Activated naive CD4-positive, alpha-beta T cell treated with anti-CD3 and anti-CD28 coated beads, Interleukin-2, amount 50 U/mL, for 24 hours (primary cell): ENCODE measurements around the gene MARK3.
"Not testable (repeated sequence)": the region's sequence is repeated elsewhere in the genome, so short reads cannot be mapped to it uniquely, and the experiment has no call there.

Source experiments
- H3K27ac Mint-ChIP-seq: one replicate; pipeline ENCODE4 v1.8.0; 2021; ENCODE audit warnings: mild to moderate bottlenecking, mixed read lengths
- H3K27me3 Mint-ChIP-seq: one replicate; pipeline ENCODE4 v1.8.0; 2021; ENCODE audit warnings: mixed read lengths
- H3K36me3 Mint-ChIP-seq: one replicate; pipeline ENCODE4 v1.8.0; 2021; ENCODE audit warnings: mixed read lengths
- H3K4me1 Mint-ChIP-seq: one replicate; pipeline ENCODE4 v1.8.0; 2021; ENCODE audit warnings: mixed read lengths
- H3K4me3 Mint-ChIP-seq: one replicate; pipeline ENCODE4 v1.8.0; 2021; ENCODE audit warnings: mild to moderate bottlenecking, mixed read lengths
- H3K9me3 Mint-ChIP-seq: one replicate; pipeline ENCODE4 v1.8.0; 2021; ENCODE audit warnings: mixed read lengths

The MARK3 gene

DNA sequence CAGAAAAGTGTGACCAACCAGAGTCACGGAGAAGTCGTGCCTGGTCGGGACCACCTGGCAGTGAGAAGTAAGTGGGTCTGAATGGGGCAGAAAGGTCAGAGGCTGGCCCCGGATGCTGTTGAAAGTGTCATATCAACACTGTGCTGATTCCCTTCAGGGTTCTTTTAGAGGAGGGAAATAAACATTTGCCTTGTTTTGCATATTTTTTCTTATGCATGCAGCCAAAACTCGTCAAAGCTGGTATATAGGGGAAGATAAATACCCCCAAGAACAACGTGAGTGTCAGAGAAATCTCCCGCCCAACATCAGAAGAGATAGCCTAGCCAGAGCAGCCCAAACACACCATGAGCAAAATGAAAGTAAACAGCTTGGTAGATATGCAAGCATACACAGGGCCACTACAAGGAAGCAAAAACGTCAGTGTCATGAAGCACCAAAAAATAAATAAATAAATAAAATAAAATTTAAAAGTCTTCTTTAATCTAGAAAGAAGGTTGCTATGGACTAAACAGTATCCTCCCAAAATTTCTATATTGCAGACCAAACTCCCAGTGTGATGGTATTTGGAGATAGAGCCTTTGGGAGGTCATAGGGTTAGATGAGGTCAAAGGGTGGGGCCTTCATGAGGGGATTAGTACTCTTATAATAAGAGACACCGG lies 29.1 kb upstream of the MARK3 start:
- Mint-ChIP-seq H3K36me3 (peaks cover 2% of the 10 kb centered on the region), H3K4me3 (no peak overlapping the region), H3K27ac (no peak overlapping the region), H3K4me1 (no peaks in the 10 kb centered on the region), H3K9me3 (no peaks in the 10 kb centered on the region), H3K27me3 (peaks cover 1% of the 10 kb centered on the region)

DNA sequence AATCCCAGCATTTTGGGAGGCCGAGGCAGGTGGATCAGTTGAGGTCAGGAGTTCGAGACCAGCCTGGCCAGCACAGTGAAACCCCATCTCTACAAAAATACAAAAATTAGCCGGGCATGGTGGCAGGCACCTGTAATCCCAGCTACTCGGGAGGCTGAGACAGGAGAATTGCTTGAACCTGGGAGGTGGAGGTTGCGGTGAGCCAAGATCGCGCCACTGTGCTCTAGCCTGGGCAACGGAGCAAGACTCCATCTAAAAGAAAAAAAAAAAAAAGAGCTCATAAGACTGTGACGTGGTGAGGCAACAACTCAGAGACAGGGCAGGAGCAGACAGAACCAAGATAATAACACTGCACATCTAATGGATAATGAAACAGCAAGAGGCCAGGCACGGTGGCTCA lies 27.7 kb upstream of the MARK3 start:
- H3K4me1 Mint-ChIP-seq, H3K27me3 Mint-ChIP-seq, H3K9me3 Mint-ChIP-seq, H3K27ac Mint-ChIP-seq, H3K4me3 Mint-ChIP-seq, H3K36me3 Mint-ChIP-seq: not testable (repeated sequence)

DNA sequence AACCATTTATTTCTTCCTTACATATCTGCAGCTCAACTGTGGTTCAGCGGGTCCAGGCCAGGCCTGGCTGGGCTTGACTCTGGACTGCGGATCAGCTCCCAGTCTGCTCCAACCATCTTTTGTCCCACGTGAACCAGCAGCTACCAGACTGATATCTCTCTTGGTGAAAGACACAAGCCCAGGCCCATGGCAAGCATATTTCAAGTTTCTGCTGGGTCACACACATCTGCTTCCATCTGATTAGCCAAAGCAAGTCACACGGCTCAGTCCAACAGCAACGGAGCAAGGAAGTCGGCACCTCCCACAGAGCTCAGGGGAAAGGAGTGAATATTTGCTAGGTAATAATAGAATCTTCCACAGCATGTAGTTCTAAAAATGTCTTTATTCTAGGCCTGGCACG lies 24.7 kb upstream of the MARK3 start:
- H3K4me3 Mint-ChIP-seq = no peak overlapping the region
- no peak overlapping the region for H3K27ac Mint-ChIP-seq
- H3K36me3 Mint-ChIP-seq = peaks cover 10% of the 10 kb centered on the region
- peaks cover 1% of the 10 kb centered on the region for H3K27me3 Mint-ChIP-seq
- H3K4me1 Mint-ChIP-seq = no peaks in the 10 kb centered on the region
- H3K9me3 Mint-ChIP-seq = peaks cover 11% of the 10 kb centered on the region

DNA sequence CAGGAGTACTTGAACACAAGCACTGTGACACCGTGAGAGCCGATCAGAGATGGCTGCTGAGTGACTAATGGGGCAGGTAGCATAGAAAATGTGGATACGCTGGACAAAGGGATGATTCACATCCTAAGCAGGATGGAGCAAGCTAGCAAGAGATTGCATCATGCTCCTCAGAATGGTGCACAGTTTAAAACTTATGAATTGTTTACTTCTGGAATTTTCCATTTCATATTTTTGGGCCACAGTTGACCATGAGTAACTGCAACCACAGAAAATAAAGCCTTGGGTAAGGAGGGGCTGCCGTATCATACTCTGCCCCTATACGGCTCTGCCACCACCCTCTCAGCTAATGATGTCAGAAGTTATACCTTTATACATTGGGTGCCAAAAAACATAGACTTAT lies 23.3 kb upstream of the MARK3 start:
- H3K27me3 Mint-ChIP-seq = peaks cover 1% of the 10 kb centered on the region
- H3K9me3 Mint-ChIP-seq = peaks cover 11% of the 10 kb centered on the region
- H3K27ac Mint-ChIP-seq = no peak overlapping the region
- H3K4me1 Mint-ChIP-seq = no peaks in the 10 kb centered on the region
- H3K36me3 Mint-ChIP-seq = peaks cover 10% of the 10 kb centered on the region
- no peak overlapping the region for H3K4me3 Mint-ChIP-seq

DNA sequence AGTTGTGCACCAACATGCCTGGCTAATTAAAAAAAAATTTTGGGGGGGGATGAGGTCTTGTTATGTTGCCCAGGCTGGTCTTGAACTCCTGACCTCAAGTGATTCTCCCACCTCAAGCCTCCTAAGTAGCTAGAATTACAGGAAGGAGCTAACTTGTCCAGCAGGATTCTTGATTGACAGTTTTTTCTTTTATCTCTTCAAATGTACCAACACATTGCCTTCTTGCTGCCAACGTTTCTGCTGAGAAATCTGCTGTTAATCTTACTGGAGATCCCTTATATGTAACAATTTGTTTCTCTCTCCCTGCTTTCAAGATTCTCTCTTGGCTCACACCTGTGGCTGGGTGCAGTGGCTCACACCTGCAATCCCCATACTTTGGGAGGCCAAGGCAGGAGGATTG lies 22.4 kb upstream of the MARK3 start:
- peaks cover 10% of the 10 kb centered on the region for H3K36me3 Mint-ChIP-seq
- no peak overlapping the region for H3K4me3 Mint-ChIP-seq
- H3K9me3 Mint-ChIP-seq = peaks cover 11% of the 10 kb centered on the region
- H3K27ac Mint-ChIP-seq = no peak overlapping the region
- H3K27me3 Mint-ChIP-seq = no peaks in the 10 kb centered on the region
- no peaks in the 10 kb centered on the region for H3K4me1 Mint-ChIP-seq

DNA sequence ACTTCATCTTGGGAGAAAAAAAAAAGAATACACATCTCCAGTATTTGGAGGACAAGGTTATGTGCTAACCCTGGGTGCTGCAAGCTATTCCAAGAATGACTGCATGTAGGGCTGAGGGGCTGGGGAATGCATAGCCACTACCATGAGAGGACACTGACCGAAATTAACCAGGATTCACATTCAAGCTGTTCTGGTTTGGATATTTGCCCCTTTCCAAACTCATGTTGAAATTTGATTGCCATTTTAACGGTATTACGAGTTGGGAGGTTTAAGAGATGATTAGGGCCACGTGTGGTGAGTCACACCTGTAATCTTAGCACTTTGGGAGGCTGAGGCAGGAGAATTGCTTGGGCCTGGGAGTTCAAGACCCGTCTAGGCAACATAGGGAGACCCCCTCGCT lies 18.5 kb upstream of the MARK3 start:
- Mint-ChIP-seq H3K27ac (no peak overlapping the region), H3K4me1 (no peaks in the 10 kb centered on the region), H3K4me3 (no peak overlapping the region), H3K36me3 (peaks cover 8% of the 10 kb centered on the region), H3K27me3 (no peaks in the 10 kb centered on the region), H3K9me3 (peaks cover 11% of the 10 kb centered on the region)

DNA sequence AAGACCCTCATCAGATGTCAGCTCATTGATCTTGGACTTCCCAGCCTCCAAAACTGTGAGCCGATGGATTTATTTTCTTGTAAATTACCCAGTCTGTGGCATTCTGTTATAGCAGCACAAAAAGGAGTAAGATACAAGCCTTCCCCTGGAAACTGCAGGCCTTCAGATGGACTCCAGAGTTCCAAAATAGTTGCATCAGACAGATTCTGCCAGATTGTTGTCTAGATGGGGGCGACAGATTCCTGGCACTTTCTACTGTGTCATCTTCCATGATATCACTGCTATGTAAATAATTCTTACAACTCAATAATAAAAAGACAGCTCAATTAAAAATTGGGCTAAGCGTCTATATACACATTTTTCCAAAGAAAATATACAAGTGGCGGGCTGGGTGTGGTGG lies 17.2 kb upstream of the MARK3 start:
- Mint-ChIP-seq H3K4me3 (no peak overlapping the region), H3K9me3 (peaks cover 11% of the 10 kb centered on the region), H3K36me3 (peaks cover 8% of the 10 kb centered on the region), H3K27me3 (no peaks in the 10 kb centered on the region), H3K4me1 (no peaks in the 10 kb centered on the region), H3K27ac (no peak overlapping the region)

DNA sequence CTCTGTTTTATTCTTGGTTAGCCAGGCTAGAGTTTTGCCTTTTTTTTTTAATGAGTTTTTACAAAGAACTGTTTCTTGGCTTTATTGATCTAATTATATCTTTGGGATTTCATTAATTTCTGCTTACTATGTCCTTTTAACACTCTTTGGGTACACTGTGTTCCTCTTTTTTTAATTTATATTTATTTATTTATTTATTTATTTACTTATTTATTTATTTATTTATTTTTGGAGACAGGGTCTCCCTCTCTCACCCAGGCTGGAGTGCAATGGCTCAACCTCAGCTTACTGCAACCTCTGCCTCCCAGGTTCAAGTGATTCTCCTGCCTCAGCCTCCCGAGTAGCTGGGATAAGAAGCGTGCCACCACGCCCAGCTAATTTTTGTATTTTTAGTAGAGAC lies 15.1 kb upstream of the MARK3 start:
- Mint-ChIP-seq H3K36me3 (no peaks in the 10 kb centered on the region), H3K9me3 (no peaks in the 10 kb centered on the region), H3K27ac (no peak overlapping the region), H3K27me3 (no peaks in the 10 kb centered on the region), H3K4me1 (no peaks in the 10 kb centered on the region), H3K4me3 (no peak overlapping the region)

DNA sequence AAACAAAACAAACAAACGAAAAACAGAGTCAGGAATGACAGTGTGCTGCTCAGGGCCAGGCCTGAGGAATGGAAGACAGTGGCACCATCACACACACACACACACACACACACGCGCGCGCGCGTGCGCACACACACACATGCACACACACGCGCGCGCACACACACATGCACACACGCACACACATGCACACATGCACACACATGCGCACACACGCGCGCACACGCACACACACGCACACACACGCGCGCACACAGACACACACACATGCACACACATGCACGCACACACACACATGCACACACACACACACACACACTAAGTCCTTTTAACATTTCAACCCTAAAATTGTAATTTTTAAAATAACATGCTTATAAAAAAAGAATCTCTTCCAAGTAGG lies 13.2 kb upstream of the MARK3 start:
- Mint-ChIP-seq H3K27ac (no peak overlapping the region), H3K9me3 (no peaks in the 10 kb centered on the region), H3K36me3 (no peaks in the 10 kb centered on the region), H3K4me1 (no peaks in the 10 kb centered on the region), H3K4me3 (no peak overlapping the region), H3K27me3 (no peaks in the 10 kb centered on the region)

DNA sequence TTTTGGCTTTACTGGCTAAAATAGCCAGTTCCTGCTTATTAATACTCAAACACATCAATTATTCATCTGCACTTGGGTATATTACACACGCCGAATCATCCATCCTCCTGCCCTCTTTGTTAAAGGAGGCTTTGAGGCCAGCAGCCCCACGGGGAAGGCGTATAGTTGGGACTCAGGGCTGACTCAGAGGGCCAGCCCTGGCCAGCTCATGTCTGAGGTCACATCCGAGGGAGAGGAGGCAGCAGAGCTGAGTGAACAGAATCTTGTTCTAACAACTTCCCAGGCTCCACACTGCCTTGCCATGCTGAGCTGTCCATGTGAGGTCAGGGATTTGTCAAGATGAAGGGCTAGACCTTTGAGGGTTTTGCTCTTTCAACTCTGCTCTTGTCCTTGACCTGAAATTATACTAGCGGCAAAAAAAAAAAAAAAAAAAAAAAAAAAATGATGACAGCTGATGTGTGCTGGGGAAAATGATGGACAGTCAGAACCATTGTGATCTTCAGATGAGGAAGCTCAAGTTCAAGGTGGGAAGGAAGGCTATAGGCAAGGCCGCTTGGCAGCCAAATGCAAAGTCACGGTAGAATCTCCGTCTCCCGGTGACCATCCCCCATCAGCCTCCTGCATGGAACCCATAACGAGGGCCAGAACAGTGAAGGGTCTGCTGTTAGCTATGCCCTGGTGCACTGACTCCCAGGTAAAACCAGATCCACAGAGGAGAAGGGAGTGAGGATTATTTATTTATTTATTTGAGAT lies 12.5 kb upstream of the MARK3 start:
- H3K36me3 Mint-ChIP-seq = no peaks in the 10 kb centered on the region
- H3K9me3 Mint-ChIP-seq = no peaks in the 10 kb centered on the region
- no peak overlapping the region for H3K4me3 Mint-ChIP-seq
- H3K27me3 Mint-ChIP-seq = no peaks in the 10 kb centered on the region
- H3K27ac Mint-ChIP-seq = peak overlapping the region; percentile 17
- no peaks in the 10 kb centered on the region for H3K4me1 Mint-ChIP-seq

DNA sequence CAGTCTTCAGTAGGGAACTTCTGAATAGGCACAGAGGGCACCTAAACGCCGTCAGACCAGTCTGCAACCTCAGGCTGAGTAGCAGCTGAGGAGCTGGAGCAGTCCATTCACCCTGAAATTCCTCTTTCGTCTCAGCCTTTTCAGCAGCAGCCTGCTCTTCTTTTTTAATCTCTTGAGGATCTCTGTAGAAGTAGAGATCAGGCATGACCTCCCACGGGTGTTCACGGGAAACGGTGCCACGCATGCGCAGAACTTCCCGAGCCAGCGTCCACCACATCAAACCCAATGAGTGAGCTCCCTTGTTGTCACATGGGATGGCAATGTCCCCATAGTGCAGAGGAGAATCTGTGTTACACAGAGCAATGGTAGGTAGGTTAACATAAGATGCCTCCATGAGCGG lies 11.1 kb upstream of the MARK3 start:
- Mint-ChIP-seq H3K4me1 (no peaks in the 10 kb centered on the region), H3K27me3 (no peaks in the 10 kb centered on the region), H3K27ac (no peak overlapping the region), H3K4me3 (no peak overlapping the region), H3K36me3 (no peaks in the 10 kb centered on the region), H3K9me3 (no peaks in the 10 kb centered on the region)

DNA sequence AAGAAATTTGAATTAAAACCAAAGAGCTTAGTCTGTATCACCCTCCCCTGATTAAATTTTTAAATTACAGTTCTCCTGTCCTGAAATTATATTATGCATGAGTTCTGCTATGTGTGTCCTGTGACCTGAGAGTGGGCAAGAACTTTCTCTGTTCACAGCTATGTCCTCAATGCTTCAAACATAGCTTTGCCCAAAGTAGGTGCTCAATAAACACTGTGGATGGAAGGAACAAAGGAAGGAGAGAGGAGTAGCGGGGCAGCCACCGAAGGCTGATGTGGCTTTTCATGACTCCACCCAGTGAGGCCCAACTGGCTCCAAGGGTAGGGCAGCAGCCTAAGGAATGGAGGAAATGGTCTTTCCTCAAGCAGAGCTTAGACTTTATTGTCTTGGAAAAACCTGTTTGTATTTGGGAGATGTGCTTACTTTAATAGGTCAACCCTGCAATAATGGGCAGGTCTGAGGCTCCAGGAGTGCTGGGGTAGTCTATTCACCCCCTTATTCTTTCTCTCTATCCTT lies 7.6 kb upstream of the MARK3 start:
- H3K4me1 Mint-ChIP-seq = no peaks in the 10 kb centered on the region
- no peaks in the 10 kb centered on the region for H3K36me3 Mint-ChIP-seq
- H3K27ac Mint-ChIP-seq = no peak overlapping the region
- H3K9me3 Mint-ChIP-seq = no peaks in the 10 kb centered on the region
- H3K4me3 Mint-ChIP-seq = no peak overlapping the region
- no peaks in the 10 kb centered on the region for H3K27me3 Mint-ChIP-seq

DNA sequence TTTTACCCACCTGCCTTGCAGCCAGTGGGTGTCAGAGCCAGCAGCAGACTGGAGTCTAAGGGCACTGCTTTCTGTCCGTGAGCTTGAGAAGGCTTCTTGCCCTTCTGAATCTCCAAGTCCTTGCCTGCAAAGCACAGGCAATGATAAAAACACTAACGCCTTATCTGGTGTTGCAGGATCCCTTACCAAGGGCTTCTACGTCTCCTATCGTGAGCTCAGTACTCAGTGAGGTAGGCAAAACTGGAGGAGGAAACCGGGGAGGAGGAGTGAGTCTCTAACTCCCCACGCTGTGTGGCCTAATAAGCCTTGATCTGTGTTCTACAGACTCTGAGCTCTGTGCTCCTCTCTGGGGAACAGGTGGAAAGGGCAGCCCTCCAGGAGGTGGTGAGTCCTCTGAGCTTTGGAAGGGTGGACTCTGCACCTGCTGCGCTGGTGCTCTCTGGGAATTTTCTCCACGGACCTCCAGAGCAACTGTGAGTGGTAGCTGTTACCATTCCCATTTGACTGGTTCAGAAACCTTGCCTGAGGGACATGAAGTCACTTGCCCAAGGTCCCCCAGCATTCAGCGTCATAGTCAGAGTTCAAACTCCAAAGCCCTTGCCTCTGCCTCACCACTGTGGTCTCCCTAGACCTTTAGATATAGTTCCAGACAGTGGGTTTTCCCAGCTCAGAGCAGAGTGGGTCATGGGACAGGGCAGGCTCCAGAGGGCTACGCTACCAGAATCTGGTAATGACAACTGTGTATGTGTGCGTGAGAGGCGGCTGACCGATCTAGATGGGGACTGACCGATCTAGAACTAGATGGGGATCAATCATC lies 7.0 kb upstream of the MARK3 start:
- Mint-ChIP-seq H3K9me3 (no peaks in the 10 kb centered on the region), H3K27ac (no peak overlapping the region), H3K36me3 (no peaks in the 10 kb centered on the region), H3K4me1 (no peaks in the 10 kb centered on the region), H3K4me3 (no peak overlapping the region), H3K27me3 (no peaks in the 10 kb centered on the region)

DNA sequence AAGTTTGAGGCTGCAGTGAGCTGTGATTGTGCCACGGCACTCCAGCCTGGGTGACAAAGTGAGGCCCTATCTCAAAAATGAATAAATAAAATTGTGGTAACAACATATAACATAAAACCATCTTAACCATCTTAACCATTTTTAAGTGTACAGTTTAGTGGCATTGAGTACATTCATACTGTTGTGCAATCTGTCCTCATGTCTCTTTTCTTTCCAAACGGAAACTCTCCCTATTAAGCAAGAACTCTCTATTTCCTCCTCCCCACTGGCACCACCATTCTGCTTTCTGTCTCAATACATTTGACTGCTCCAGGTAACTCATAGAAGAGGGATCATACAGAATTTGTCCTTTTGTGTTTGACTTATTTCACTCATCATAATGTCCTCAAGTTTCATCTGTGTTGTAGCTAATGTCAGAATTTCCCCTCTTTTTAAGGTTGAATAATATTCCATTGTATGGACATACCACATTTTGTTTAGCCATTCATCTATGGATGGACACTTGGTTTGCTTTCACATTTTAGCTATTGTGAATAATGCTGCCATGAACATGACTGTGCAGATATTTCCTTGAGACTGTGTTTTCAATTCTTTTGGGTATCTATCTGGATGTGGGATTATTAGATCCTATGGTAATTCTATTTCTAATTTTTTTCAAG lies 4.4 kb upstream of the MARK3 start:
- Mint-ChIP-seq H3K9me3 (no peaks in the 10 kb centered on the region), H3K36me3 (no peaks in the 10 kb centered on the region), H3K4me1 (peaks cover 6% of the 10 kb centered on the region), H3K27ac (no peak overlapping the region), H3K4me3 (no peak overlapping the region), H3K27me3 (no peaks in the 10 kb centered on the region)

DNA sequence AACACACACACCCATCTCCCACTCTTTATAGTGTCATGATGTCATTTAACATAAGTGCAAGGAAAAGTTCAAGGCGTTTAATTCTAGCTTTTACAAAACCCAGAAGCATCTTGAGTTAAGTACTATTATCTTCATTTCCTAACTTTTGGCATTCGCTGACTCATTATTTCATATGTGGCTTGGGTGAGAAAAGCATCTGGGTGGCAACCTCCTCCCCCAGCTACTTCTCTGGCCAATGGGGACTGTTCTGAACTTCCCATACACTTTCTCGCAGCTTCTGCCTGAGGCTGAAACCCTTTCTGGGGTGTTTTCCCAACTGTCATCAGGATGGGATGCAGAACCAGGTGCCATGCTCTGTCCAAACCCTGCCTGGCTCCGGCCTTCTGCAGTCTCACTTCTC lies 2.8 kb upstream of the MARK3 start:
- H3K27ac Mint-ChIP-seq = no peak overlapping the region
- no peaks in the 10 kb centered on the region for H3K27me3 Mint-ChIP-seq
- no peak overlapping the region for H3K4me3 Mint-ChIP-seq
- no peaks in the 10 kb centered on the region for H3K36me3 Mint-ChIP-seq
- peaks cover 9% of the 10 kb centered on the region for H3K4me1 Mint-ChIP-seq
- no peaks in the 10 kb centered on the region for H3K9me3 Mint-ChIP-seq
